ENCODE results near the gene NME4.
"Not testable (repeated sequence)": the region's sequence is repeated elsewhere in the genome, so short reads cannot be mapped to it uniquely, and the experiment has no call there.

Gene NME4

GRCh38 chr16:397135-397661 lies at the start of gene NME4:
Gene NME4, plus strand, starts transcription at chr16:397199. Its CDS starts 24 bp downstream, at chr16:397223.
- DNase-seq, result peak; percentile 85

- DNase-seq, result no peak
These were observed 49.8 kb upstream of the NME4 start for GRCh38 chr16:347203-347602.

GRCh38 chr16:348495-348894 lies 48.5 kb upstream of the NME4 start:
- not testable (repeated sequence) for DNase-seq

- DNase-seq, result no peak
These were observed 47.8 kb upstream of the NME4 start for GRCh38 chr16:349211-349610.

GRCh38 chr16:350203-350602 lies 46.8 kb upstream of the NME4 start:
- no peak for DNase-seq

GRCh38 chr16:351804-352520 lies 45.0 kb upstream of the NME4 start:
- peak; percentile 64 for DNase-seq

GRCh38 chr16:352547-353403 lies 44.2 kb upstream of the NME4 start, which contains the start of gene AXIN1:
Gene AXIN1, minus strand, starts transcription at chr16:352723. Its CDS starts 5,698 bp downstream, at chr16:347025.
- peak; percentile 100 for DNase-seq

- DNase-seq, result no peak
These were observed 43.4 kb upstream of the NME4 start for GRCh38 chr16:353404-354290.

GRCh38 chr16:354291-354881 lies 42.6 kb upstream of the NME4 start:
- DNase-seq, result no peak

- no peak for DNase-seq
These were observed 42.0 kb upstream of the NME4 start for GRCh38 chr16:354971-355461.

- no peak for DNase-seq
These were observed 40.3 kb upstream of the NME4 start for GRCh38 chr16:356741-357140.

GRCh38 chr16:359067-359763 lies 37.8 kb upstream of the NME4 start:
- DNase-seq, result no peak

GRCh38 chr16:359871-360697 lies 36.9 kb upstream of the NME4 start:
- no peak for DNase-seq

- DNase-seq, result no peak
These were observed 36.2 kb upstream of the NME4 start for GRCh38 chr16:360698-361336.

GRCh38 chr16:361341-361871 lies 35.6 kb upstream of the NME4 start:
- DNase-seq, result peak; percentile 60

GRCh38 chr16:361872-362701 lies 34.9 kb upstream of the NME4 start:
- peak; percentile 79 for DNase-seq

- DNase-seq, result not testable (repeated sequence)
These were observed 34.3 kb upstream of the NME4 start for GRCh38 chr16:362702-362999.

GRCh38 chr16:363110-363765 lies 33.8 kb upstream of the NME4 start:
- no peak for DNase-seq

Data from NCI-H69 (cell line).